ENCODE data around the gene PCNX1.

- TF ChIP-seq EZH2phosphoT487 (IDR thresholded peaks at IDR 0.05; ENCODE audit: insufficient read depth, low read depth) (no peak), EZH2 (IDR thresholded peaks at IDR 0.05; ENCODE audit: insufficient read depth, poor library complexity, severe bottlenecking) (no peak)
Measured at GRCh38 chr14:70921669-70922068, 14.4 kb downstream of the PCNX1 start.

Measured in GM23248 (cell line).